Endometrium (tissue), 2 donors: ENCODE results near the gene LPAR1.
"Not testable (repeated sequence)": the region's sequence is repeated elsewhere in the genome, so short reads cannot be mapped to it uniquely, and the experiment has no call there.

Experiments
- FAIRE-seq: peaks from 2 replicates; lab custom pipeline; 2012; peaks lifted over from hg19 to GRCh38; lab: Jason Lieb, UNC
- donor health status: control.
- donor health status: control.

The LPAR1 gene, protein sequence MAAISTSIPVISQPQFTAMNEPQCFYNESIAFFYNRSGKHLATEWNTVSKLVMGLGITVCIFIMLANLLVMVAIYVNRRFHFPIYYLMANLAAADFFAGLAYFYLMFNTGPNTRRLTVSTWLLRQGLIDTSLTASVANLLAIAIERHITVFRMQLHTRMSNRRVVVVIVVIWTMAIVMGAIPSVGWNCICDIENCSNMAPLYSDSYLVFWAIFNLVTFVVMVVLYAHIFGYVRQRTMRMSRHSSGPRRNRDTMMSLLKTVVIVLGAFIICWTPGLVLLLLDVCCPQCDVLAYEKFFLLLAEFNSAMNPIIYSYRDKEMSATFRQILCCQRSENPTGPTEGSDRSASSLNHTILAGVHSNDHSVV

DNA sequence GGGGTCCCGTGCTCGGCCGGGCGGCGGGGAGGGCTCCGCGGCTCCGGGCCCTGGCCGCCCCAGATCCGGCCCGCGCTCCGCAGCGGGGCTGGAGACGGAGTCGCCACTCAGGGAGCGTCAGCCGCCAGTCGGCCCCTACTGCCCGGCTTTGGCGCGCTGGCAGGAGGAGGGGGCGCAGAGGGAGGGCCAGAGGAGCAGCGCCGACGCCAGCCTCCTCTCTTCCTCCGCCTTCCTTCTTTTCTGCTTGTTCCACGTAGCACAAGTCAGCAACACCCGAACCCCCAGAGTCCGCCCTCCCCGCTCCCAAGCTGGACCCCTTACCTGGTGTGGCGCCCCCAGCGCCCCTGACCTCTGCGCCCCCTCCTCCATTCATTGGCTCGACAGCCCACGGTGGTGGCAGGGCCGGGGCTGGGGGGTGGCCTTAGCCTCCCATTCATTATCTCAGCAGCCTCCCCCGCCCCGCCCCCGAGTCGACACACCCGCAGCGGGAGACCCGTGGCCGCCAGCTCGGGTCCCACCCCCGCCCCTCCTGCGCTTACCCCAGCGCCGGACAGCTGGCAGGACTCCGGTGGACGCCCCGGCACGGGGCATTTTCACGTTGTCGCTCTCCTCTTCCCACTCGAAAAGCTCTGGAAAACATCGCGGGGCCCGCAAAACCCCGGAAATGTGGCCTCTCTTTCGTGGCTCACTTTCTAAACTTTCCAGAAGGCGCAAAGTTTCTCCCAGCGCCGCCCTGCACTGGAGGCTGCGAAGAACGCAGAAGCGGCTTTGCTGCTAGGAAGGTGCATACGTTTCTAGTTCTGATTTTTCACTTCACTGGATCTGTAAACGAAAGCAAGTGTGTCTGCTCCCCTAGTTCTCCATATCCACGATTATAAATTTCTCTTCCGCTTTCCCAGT is at the start of gene LPAR1:
LPAR1 (minus strand) TSS at position 140 of the 900 bp plus-strand sequence. CDS start 66,353 bp downstream, outside the sequence.
- FAIRE-seq: no peak

DNA sequence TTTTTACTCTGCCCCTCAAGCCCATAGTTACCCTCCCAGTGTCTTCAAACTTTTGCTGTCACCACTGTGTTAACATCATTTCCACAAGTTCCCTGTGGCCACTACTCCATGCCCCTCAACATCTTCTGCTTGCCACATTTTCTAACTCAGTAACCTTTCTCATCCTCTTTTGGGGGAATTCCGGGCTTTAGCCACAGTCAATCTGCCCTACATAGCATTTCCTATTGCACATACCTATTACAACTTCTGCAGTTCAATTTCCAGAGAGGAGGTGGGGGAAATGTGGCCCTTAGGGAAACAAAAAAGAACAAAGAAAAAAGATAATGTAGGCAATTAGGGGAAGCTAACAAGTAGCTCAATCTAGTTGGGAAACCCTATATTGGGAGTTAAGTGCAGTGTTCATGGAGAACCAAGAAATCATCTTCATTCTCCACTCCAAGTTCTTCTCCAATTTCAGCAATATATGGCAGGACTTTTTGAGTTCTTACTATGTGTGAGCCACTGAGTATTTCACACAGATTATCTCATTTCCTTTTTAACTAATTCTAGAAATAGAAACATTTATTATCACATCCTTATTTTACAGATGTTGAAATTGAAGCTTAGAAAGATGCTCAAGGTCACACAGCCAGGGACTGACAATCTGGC is 40.2 kb upstream of the LPAR1 start:
- no peak for FAIRE-seq

DNA sequence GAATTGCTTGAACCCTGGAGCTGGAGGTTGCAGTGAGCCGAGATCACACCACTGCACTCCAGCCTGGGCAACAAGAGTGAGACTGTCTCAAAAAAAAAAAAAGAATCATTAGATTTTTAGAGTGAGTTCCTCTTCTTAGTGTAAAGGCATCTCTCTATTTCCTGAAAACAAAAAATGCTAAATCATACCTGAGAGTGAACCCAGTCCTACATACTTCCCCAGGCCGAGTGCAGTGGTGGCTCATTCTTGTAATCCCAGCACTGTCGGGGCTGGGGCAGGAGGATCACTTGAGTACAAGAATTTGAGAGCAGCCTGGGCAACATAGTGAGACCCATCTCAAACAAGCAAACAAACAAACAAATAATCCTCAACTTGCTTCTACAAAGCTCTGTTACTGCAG is 38.2 kb upstream of the LPAR1 start:
- FAIRE-seq: no peak

DNA sequence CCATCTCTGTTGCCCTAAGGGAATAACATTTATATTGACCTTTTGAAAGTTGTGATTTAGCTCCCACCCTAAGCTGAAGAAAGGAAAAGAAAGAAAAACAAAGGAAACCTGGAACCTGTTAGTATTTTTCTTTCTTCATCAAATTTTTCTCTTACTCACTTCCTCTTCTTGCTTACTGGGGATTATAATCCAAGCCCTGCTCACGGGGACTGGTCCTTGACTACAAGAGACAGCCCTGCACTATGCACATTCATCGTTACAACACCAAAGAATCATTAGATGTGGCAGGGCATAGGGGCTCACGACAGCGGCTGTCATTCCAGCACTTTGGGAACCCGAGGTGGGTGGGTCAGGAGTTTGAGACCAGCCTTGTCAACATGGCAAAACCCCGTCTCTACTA is 37.8 kb upstream of the LPAR1 start:
- no peak for FAIRE-seq

DNA sequence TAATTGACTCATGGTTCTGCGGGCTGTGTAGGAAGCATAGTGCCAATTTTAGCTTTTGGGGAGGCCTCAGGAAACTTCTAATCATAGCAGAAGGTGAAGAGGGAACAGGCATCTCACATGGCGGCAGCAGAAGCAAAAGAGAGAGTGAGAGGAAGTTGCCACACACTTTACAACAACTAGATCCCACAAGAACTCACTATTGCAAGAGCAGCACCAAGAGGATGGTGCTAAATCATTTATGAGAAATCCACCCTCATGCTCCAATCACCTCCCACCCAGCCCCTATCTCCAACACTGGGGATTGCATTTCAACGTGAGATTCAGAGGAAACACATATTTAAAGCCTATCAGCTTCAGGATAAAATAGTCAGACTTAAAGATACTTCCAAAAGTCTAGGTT is 36.1 kb upstream of the LPAR1 start:
- no peak for FAIRE-seq

DNA sequence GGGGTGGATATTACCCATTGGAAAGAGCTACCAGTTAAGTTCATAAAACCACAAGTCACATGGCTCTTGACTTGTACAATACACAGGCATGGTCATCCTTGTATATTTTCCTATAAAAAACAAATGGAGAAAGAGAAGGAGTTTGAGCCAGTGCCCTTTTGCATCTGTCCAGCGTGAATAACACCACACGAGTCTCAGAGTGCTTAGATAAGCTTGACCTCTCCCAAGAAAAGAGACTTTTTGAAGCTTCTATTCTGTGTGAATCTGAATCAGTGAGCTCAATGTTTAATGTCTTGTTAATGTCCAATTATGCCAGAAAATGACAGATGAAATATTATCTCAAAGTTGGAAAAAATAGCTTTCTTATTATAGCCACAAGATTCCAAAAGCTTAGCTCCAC is 30.9 kb upstream of the LPAR1 start:
- no peak for FAIRE-seq

GRCh38 chr9:111068771-111069170 is 30.5 kb upstream of the LPAR1 start:
- FAIRE-seq: no peak

GRCh38 chr9:111068383-111068730 is 30.1 kb upstream of the LPAR1 start:
- peak; percentile 59 for FAIRE-seq

GRCh38 chr9:111066468-111066867 is 28.2 kb upstream of the LPAR1 start:
- FAIRE-seq: peak; percentile 94

DNA sequence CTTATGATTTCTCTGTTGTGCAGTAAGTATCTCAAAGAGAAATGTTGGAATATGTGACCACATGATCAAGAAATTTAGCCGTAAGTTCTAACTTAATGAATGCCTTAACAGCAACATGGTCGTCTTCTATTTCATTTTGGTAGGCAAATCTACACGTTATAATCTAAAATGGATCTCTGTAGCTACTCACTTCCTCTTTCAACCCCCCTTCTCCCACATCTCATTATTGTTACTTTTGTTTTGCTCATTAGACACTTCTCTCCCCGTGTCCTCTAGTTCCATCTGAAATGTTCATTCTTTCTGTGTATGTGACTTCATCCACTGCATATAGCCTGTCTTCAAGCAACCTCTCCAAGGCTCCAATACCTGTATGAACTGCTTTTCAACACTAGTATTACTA is 27.1 kb upstream of the LPAR1 start:
- no peak for FAIRE-seq

- no peak for FAIRE-seq
Observed at GRCh38 chr9:111064160-111064837, 26.0 kb upstream of the LPAR1 start.

GRCh38 chr9:111063332-111063731 is 25.1 kb upstream of the LPAR1 start:
- no peak for FAIRE-seq

- no peak for FAIRE-seq
Observed at GRCh38 chr9:111058166-111058565, 19.9 kb upstream of the LPAR1 start.

DNA sequence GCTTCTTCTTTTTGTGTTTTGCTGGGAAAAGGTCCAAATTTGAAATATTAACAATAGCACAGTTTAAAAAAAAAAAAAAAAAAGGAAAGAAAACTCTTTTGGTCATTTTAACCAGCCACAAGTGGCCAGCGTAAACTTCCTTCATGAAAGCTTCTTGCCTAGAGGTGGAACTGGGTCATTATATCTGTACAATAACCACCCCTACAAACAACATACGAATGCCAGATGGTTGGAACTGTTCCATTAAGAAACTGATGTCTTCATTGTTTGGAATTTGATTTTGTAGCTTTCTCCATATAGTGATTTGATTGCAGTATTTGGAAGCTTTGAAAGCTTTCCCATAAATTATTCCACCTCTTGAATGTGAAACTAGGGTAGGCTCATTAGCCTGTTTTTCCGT is 18.3 kb upstream of the LPAR1 start:
- FAIRE-seq: peak; percentile 98

- FAIRE-seq: no peak
Observed at GRCh38 chr9:111052791-111053190, 14.5 kb upstream of the LPAR1 start.

DNA sequence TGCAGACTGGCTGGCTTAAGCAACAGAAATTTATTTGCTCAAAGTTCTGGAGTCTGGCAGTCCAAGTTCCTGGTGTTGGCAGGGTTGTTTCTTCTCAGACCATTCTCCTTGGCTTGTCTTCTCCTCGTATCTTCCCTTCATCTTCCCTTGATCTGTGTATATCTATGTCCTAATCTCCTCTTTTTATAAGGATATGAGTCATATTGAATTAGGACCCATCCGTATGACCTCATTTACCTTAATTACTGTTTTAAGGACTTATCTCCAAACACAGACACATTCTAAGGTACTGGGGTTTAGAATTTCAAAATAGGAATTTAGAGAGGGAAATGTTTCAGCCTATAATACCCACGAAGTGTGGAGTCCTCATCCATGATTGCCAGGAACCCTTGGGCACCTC is 13.1 kb upstream of the LPAR1 start:
- no peak for FAIRE-seq

GRCh38 chr9:111050819-111051218 is 12.5 kb upstream of the LPAR1 start:
- no peak for FAIRE-seq

DNA sequence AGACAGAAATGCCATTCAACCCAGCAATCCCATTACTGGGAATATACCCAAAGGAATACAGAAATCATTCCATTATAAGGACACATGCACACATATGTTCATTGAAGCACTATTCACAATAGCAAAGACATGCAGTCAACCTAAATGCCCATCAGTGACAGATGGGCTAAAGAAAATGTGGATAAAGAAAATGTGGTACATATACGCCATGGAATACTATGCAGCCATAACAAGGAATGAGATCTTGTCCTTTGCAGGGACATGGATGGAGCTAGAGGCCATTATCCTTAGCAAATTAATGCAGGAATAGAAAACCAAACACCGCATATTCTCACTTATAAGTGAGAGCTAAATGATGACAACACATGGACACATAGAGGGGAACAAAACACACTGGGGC is 9.0 kb upstream of the LPAR1 start:
- FAIRE-seq: not testable (repeated sequence)

GRCh38 chr9:111041902-111042301 is 3.6 kb upstream of the LPAR1 start:
- FAIRE-seq: no peak

DNA sequence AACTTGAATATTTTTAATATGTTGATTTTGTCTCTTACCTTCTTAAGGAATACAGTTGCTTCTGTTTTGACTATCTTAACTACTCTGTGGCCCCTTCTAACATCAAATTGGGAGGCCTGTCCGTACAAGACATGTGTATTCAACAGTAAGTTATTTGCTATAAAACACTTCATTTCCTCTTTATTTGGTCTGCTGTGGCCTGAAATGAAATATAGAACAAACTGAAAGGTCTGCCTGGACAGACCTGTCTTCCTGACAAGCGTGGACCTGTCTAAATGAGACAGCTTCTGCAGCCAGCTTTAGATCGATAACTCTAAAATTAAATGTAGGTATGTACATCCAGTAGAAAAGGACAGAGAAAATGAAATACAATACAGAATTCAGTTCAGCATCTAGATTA is 2.2 kb upstream of the LPAR1 start:
- FAIRE-seq: no peak

GRCh38 chr9:111039231-111039906 is 1.1 kb upstream of the LPAR1 start:
- no peak for FAIRE-seq
